ENCODE measurements around the gene AKIRIN2.
"Not testable (repeated sequence)": the region's sequence is repeated elsewhere in the genome, so short reads cannot be mapped to it uniquely, and the experiment has no call there.

The AKIRIN2 gene

GRCh38 chr6:87687893-87688292 lies 14.1 kb downstream of the AKIRIN2 start:
- DNase-seq (ENCODE audit: low read depth, low spot score), result not testable (repeated sequence)

GRCh38 chr6:87687296-87687695 lies 14.7 kb downstream of the AKIRIN2 start:
- DNase-seq (ENCODE audit: low read depth, low spot score), result no peak

GRCh38 chr6:87686636-87687205 lies 15.3 kb downstream of the AKIRIN2 start:
- DNase-seq (ENCODE audit: low read depth, low spot score), result not testable (repeated sequence)

GRCh38 chr6:87684895-87685654 lies 17.0 kb downstream of the AKIRIN2 start:
- DNase-seq (ENCODE audit: low read depth, low spot score), result no peak

GRCh38 chr6:87683890-87684289 lies 18.1 kb downstream of the AKIRIN2 start:
- no peak for DNase-seq (ENCODE audit: low read depth, low spot score)

- peak; percentile 25 for DNase-seq (ENCODE audit: low read depth, low spot score)
Observed at GRCh38 chr6:87682310-87682709, 19.7 kb downstream of the AKIRIN2 start.

- DNase-seq (ENCODE audit: low read depth, low spot score), result no peak
Observed at GRCh38 chr6:87675004-87675681, 26.9 kb downstream of the AKIRIN2 start.

- DNase-seq (ENCODE audit: low read depth, low spot score), result no peak
Observed at GRCh38 chr6:87674290-87674689, 27.7 kb downstream of the AKIRIN2 start.

- no peak for DNase-seq (ENCODE audit: low read depth, low spot score)
Observed at GRCh38 chr6:87673237-87673636, 28.8 kb downstream of the AKIRIN2 start.

- no peak for DNase-seq (ENCODE audit: low read depth, low spot score)
Observed at GRCh38 chr6:87672641-87673040, 29.4 kb downstream of the AKIRIN2 start.

- no peak for DNase-seq (ENCODE audit: low read depth, low spot score)
Observed at GRCh38 chr6:87671555-87672029, 30.4 kb downstream of the AKIRIN2 start.

GRCh38 chr6:87670707-87671106 lies 31.3 kb downstream of the AKIRIN2 start:
- no peak for DNase-seq (ENCODE audit: low read depth, low spot score)

GRCh38 chr6:87669051-87669450 lies 33.0 kb downstream of the AKIRIN2 start:
- no peak for DNase-seq (ENCODE audit: low read depth, low spot score)

- no peak for DNase-seq (ENCODE audit: low read depth, low spot score)
Observed at GRCh38 chr6:87668013-87668412, 34.0 kb downstream of the AKIRIN2 start.

GRCh38 chr6:87667032-87667431 lies 35.0 kb downstream of the AKIRIN2 start:
- no peak for DNase-seq (ENCODE audit: low read depth, low spot score)

GRCh38 chr6:87664921-87665485 lies 37.0 kb downstream of the AKIRIN2 start:
- DNase-seq (ENCODE audit: low read depth, low spot score), result no peak

GRCh38 chr6:87663434-87663833 lies 38.6 kb downstream of the AKIRIN2 start:
- DNase-seq (ENCODE audit: low read depth, low spot score), result no peak

- DNase-seq (ENCODE audit: low read depth, low spot score), result no peak
Observed at GRCh38 chr6:87661503-87661902, 40.5 kb downstream of the AKIRIN2 start.

- DNase-seq (ENCODE audit: low read depth, low spot score), result no peak
Observed at GRCh38 chr6:87661016-87661415, 41.0 kb downstream of the AKIRIN2 start.

- DNase-seq (ENCODE audit: low read depth, low spot score), result peak; percentile 33
Observed at GRCh38 chr6:87660226-87660911, 41.7 kb downstream of the AKIRIN2 start.

- DNase-seq (ENCODE audit: low read depth, low spot score), result no peak
Observed at GRCh38 chr6:87658516-87658915, 43.5 kb downstream of the AKIRIN2 start.

GRCh38 chr6:87656857-87657256 lies 45.2 kb downstream of the AKIRIN2 start:
- DNase-seq (ENCODE audit: low read depth, low spot score), result no peak
